Neural cell (in vitro differentiated cells): Measurements from ENCODE around the gene BAG5. TPM values are rescaled to one million over a fixed set of nuclear protein-coding genes. Genes with fewer than 3 reads are reported as not detected.
"Not testable (repeated sequence)": the region's sequence is repeated elsewhere in the genome, so short reads cannot be mapped to it uniquely, and the experiment has no call there.

Source experiments
- H2AFZ ChIP-seq: fragments of 200-600, 300-800 bp; sonication (generic), shearing (Covaris generic); 2 replicates; pipeline ENCODE4 v1.6.0; 2014; ENCODE audit warnings: low read depth, mild to moderate bottlenecking, antibody characterized with exemption, low read length, moderate library complexity
- H3F3A ChIP-seq: fragments of 200-600 bp; shearing (Covaris generic); 2 replicates; pipeline ENCODE4 v1.6.1; 2016; ENCODE audit warnings: mild to moderate bottlenecking, moderate library complexity, mixed read lengths, antibody characterized with exemption, low read length; ENCODE audit not compliant: insufficient read depth, poor library complexity, severe bottlenecking
- H3K27ac ChIP-seq: fragments of 200-600, 300-800 bp; sonication (generic), shearing (Covaris generic); 2 replicates; pipeline ENCODE4 v1.5.1; 2014; ENCODE audit warnings: mild to moderate bottlenecking, low read length, moderate library complexity
- H3K27me3 ChIP-seq: fragments of 300-800, 200-600 bp; sonication (generic), shearing (Covaris generic); 2 replicates; pipeline ENCODE4 v1.6.0; 2014; ENCODE audit warnings: mild to moderate bottlenecking, low read depth, low read length, moderate library complexity; ENCODE audit not compliant: insufficient read depth
- H3K36me3 ChIP-seq: fragments of 300-800, 200-600 bp; sonication (generic), shearing (Covaris generic); 2 replicates; pipeline ENCODE4 v1.5.1; 2014; ENCODE audit warnings: mild to moderate bottlenecking, antibody characterized with exemption, low read length, moderate library complexity; ENCODE audit not compliant: insufficient read depth
- H3K4me2 ChIP-seq: fragments of 300-800, 200-600 bp; sonication (generic), shearing (Covaris generic); 2 replicates; pipeline ENCODE4 v1.6.0; 2014; ENCODE audit warnings: mild to moderate bottlenecking, low read length
- H3K4me3 ChIP-seq: fragments of 300-800, 200-600 bp; sonication (generic), shearing (Covaris generic); 2 replicates; pipeline ENCODE4 v1.5.1; 2014; ENCODE audit warnings: mild to moderate bottlenecking, low read length, moderate library complexity
- H3K79me2 ChIP-seq: fragments of 200-600 bp; shearing (Covaris generic); replicated peaks from 2 replicates; pipeline ENCODE4 v1.6.0; 2014; ENCODE audit warnings: mild to moderate bottlenecking, low read length, moderate library complexity; ENCODE audit not compliant: insufficient read depth
- H3K9ac ChIP-seq: fragments of 300-800, 200-600 bp; sonication (generic), shearing (Covaris generic); 2 replicates; pipeline ENCODE4 v1.6.1; 2016; ENCODE audit warnings: mild to moderate bottlenecking, low read length, mixed read lengths
- H3K9me2 ChIP-seq: fragments of 200-600 bp; shearing (Covaris generic); 2 replicates; pipeline ENCODE4 v1.6.1; 2016; ENCODE audit warnings: mild to moderate bottlenecking, low read length, mixed read lengths; ENCODE audit not compliant: insufficient read depth
- H3K9me3 ChIP-seq: fragments of 200-600, 300-800 bp; sonication (generic), shearing (Covaris generic); 2 replicates; pipeline ENCODE4 v1.6.1; 2016; ENCODE audit warnings: mild to moderate bottlenecking, mixed run types, low read length, moderate library complexity, mixed read lengths
- H4K20me1 ChIP-seq: fragments of 200-600 bp; shearing (Covaris generic); 2 replicates; pipeline ENCODE4 v1.6.1; 2016; ENCODE audit warnings: mild to moderate bottlenecking, mixed run types; ENCODE audit not compliant: insufficient read depth
- EP300 ChIP-seq: fragments of 450-650 bp; conservative IDR thresholded peaks from 2 replicates; pipeline ENCODE4 v1.6.1; 2014; ENCODE audit warnings: antibody characterized with exemption, mild to moderate bottlenecking, moderate library complexity; ENCODE audit not compliant: poor library complexity, severe bottlenecking
- EZH2 ChIP-seq: fragments of 200-600, 300-800 bp; shearing (Covaris generic), sonication (generic); IDR thresholded peaks from 2 replicates; pipeline ENCODE4 v1.6.1; 2014; ENCODE audit warnings: antibody characterized with exemption, low read length, borderline replicate concordance, mild to moderate bottlenecking; ENCODE audit not compliant: insufficient read depth, poor library complexity, severe bottlenecking
- MXI1 ChIP-seq: fragments of 450-650 bp; conservative IDR thresholded peaks from 2 replicates; pipeline ENCODE4 v1.6.1; 2014; ENCODE audit warnings: antibody characterized with exemption, mild to moderate bottlenecking; ENCODE audit not compliant: poor library complexity, severe bottlenecking
- POLR2AphosphoS5 ChIP-seq: IDR thresholded peaks from 2 replicates; pipeline ENCODE4 v1.6.1; 2012
- RAD21 ChIP-seq: fragments of 450-650 bp; conservative IDR thresholded peaks from 2 replicates; pipeline ENCODE4 v1.6.1; 2014; ENCODE audit warnings: antibody characterized with exemption, mild to moderate bottlenecking, moderate library complexity
- SMC3 ChIP-seq: fragments of 450-650 bp; conservative IDR thresholded peaks from 2 replicates; pipeline ENCODE4 v1.6.1; 2014; ENCODE audit warnings: antibody characterized with exemption, mild to moderate bottlenecking, moderate library complexity; ENCODE audit not compliant: poor library complexity
- TAF1 ChIP-seq: IDR thresholded peaks from 2 replicates; pipeline ENCODE4 v1.6.1; 2012; ENCODE audit warnings: low read depth
- polyA plus RNA-seq: library from polyadenylated mRNA; depleted of rRNA; stranded (reverse); fragments of >200 nt; gene quantifications from 2 replicates; pipeline ENCODE4 v1.2.3, GENCODE V29; 2014
- TF ChIP-seq, protein P1 (sequence below): IDR thresholded peaks from 2 replicates; pipeline ENCODE4 v1.6.1; 2012; ENCODE audit warnings: borderline replicate concordance
- TF ChIP-seq, protein P2 (sequence below): fragments of 450-650 bp; IDR thresholded peaks from 2 replicates; pipeline ENCODE4 v1.5.1; 2014; ENCODE audit warnings: antibody characterized with exemption, mild to moderate bottlenecking, moderate library complexity; ENCODE audit not compliant: poor library complexity, severe bottlenecking

Gene BAG5
- polyA plus RNA-seq, 1 donor from 2014 or later: 25.5 TPM

DNA sequence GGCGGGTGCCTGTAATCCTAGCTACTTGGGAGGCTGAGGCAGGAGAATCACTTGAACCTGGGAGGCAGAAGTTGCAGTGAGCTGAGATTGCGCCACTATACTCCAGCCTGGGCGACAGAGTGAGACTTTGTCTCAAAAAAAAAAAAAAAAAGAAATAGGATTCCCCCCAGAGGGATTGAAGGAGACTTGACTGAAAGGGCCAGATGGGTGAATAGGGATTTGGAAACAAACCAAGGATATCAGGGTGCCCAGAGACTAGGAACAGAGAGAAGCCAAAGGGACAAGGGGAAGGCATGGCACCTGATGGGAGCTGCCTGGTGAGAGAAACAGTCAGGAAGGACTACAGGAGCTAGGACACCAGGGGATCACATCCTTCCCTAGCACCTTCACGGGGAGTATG lies 46.6 kb upstream of the BAG5 start:
- H3F3A ChIP-seq, H3K27me3 ChIP-seq: not testable (repeated sequence)

DNA sequence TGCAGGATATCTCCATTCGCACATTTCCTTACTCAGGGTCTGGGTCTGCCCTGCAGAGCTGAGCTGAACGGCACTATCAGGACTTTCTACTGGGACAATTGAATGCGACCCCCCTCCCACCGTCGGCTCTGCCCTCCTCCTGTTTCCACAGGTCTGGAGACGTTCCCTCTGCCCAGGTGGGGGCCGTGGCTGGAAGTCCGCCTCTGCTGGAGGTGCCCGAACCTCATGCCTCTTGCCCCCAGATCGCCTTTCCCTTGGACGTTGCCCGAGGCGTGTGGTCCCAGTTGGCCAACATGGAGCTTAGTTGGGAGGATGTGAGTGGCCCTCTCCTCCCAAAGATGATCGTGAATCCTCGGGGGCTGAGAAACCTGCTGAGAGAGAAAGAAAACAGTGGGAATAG lies 45.4 kb upstream of the BAG5 start:
- no peaks in the 10 kb centered on the region for H3F3A ChIP-seq
- H3K36me3 ChIP-seq: no peaks in the 10 kb centered on the region
- no peak overlapping the region for H3K4me3 ChIP-seq
- no peak overlapping the region for H3K27ac ChIP-seq
- H2AFZ ChIP-seq: no peak overlapping the region
- no peaks in the 10 kb centered on the region for H3K79me2 ChIP-seq
- H3K4me2 ChIP-seq: no peak overlapping the region
- H3K9me2 ChIP-seq: no peaks in the 10 kb centered on the region
- TF ChIP-seq POLR2AphosphoS5 (no peak), EP300 (no peak), MXI1 (no peak), EZH2 (no peak), RAD21 (no peak), TAF1 (no peak), SMC3 (no peak)
- TF ChIP-seq, protein P1, sequence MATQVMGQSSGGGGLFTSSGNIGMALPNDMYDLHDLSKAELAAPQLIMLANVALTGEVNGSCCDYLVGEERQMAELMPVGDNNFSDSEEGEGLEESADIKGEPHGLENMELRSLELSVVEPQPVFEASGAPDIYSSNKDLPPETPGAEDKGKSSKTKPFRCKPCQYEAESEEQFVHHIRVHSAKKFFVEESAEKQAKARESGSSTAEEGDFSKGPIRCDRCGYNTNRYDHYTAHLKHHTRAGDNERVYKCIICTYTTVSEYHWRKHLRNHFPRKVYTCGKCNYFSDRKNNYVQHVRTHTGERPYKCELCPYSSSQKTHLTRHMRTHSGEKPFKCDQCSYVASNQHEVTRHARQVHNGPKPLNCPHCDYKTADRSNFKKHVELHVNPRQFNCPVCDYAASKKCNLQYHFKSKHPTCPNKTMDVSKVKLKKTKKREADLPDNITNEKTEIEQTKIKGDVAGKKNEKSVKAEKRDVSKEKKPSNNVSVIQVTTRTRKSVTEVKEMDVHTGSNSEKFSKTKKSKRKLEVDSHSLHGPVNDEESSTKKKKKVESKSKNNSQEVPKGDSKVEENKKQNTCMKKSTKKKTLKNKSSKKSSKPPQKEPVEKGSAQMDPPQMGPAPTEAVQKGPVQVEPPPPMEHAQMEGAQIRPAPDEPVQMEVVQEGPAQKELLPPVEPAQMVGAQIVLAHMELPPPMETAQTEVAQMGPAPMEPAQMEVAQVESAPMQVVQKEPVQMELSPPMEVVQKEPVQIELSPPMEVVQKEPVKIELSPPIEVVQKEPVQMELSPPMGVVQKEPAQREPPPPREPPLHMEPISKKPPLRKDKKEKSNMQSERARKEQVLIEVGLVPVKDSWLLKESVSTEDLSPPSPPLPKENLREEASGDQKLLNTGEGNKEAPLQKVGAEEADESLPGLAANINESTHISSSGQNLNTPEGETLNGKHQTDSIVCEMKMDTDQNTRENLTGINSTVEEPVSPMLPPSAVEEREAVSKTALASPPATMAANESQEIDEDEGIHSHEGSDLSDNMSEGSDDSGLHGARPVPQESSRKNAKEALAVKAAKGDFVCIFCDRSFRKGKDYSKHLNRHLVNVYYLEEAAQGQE: no peak
- TF ChIP-seq, protein P2, sequence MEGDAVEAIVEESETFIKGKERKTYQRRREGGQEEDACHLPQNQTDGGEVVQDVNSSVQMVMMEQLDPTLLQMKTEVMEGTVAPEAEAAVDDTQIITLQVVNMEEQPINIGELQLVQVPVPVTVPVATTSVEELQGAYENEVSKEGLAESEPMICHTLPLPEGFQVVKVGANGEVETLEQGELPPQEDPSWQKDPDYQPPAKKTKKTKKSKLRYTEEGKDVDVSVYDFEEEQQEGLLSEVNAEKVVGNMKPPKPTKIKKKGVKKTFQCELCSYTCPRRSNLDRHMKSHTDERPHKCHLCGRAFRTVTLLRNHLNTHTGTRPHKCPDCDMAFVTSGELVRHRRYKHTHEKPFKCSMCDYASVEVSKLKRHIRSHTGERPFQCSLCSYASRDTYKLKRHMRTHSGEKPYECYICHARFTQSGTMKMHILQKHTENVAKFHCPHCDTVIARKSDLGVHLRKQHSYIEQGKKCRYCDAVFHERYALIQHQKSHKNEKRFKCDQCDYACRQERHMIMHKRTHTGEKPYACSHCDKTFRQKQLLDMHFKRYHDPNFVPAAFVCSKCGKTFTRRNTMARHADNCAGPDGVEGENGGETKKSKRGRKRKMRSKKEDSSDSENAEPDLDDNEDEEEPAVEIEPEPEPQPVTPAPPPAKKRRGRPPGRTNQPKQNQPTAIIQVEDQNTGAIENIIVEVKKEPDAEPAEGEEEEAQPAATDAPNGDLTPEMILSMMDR: no peak
- H3K9me3 ChIP-seq: no peaks in the 10 kb centered on the region
- H4K20me1 ChIP-seq: no peaks in the 10 kb centered on the region
- H3K9ac ChIP-seq: no peak overlapping the region
- no peaks in the 10 kb centered on the region for H3K27me3 ChIP-seq

More for the DNA sequence above, 46.6 kb upstream of the BAG5 start:
- H3K4me3 ChIP-seq, H2AFZ ChIP-seq, H3K9me2 ChIP-seq, H3K36me3 ChIP-seq, H3K27ac ChIP-seq, H3K9me3 ChIP-seq, H3K9ac ChIP-seq, H3K4me2 ChIP-seq, H4K20me1 ChIP-seq, H3K79me2 ChIP-seq: not testable (repeated sequence)

DNA sequence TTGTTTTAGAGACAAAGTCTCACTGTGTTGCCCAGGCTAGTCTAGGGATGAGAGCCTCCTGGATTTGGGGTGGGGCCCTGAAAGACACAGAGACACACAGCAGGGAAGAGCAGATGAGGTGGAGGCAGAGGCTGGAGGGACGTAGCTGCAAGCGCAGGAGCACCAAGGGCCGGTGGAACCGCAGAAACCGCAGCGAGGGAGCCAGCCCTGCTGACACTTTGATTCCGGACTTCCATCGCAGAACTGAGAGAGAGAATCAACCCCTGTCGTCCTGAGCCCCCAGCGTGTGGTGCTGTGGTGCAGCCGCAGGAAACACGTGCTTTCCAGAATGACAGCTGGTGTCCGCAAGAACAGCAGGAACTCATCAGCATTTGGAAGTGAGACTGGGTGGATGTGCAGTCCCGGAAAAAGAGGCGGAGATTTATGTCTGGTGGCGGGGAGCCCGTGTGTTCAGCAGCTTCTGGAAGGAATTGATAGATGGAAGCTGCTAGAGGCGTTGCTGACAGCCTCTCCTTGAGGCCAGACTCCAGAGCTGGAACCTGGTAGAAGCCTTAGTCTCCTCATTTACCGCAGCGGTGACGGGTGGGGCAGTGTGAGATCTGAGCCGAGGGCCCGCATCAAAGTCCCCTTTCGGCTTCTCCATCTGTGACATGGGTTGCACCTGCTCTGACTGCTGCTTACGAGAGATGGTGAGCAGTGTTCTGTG lies 44.7 kb upstream of the BAG5 start:
- H3K4me3 ChIP-seq: peak overlapping the region; percentile 10
- H3K9me2 ChIP-seq: no peaks in the 10 kb centered on the region
- TF ChIP-seq EP300 (no peak), POLR2AphosphoS5 (no peak), EZH2 (no peak), TAF1 (no peak), RAD21 (peak; percentile 11), SMC3 (peak; percentile 12), MXI1 (peak; percentile 26)
- TF ChIP-seq, protein P2: peak; percentile 41
- TF ChIP-seq, protein P1: no peak
- H3K9ac ChIP-seq: no peak overlapping the region
- no peaks in the 10 kb centered on the region for H3K9me3 ChIP-seq
- H3K27me3 ChIP-seq: no peaks in the 10 kb centered on the region
- no peaks in the 10 kb centered on the region for H3K79me2 ChIP-seq
- no peaks in the 10 kb centered on the region for H4K20me1 ChIP-seq
- no peak overlapping the region for H2AFZ ChIP-seq
- no peak overlapping the region for H3K27ac ChIP-seq
- H3K4me2 ChIP-seq: no peak overlapping the region
- no peaks in the 10 kb centered on the region for H3K36me3 ChIP-seq
- H3F3A ChIP-seq: no peaks in the 10 kb centered on the region
